ENCODE measurements around the gene WDR64. TPM values are rescaled to one million over a fixed set of nuclear protein-coding genes. Genes with fewer than 3 reads are reported as not detected.

Gene WDR64
- total RNA-seq, 2 experiments from 2014 or later, result 0.21 to 0.31 TPM

- ChIA-PET POLR2A (no interaction called here), CTCF (no interaction called here)
- Mint-ChIP-seq H3K9me3 (ENCODE audit: insufficient read depth) (no peaks in the 10 kb centered on the region), H3K27me3 (ENCODE audit: low read depth) (no peaks in the 10 kb centered on the region), H3K27ac (peak overlapping the region; percentile 51), H3K4me3 (no peak overlapping the region), H3K36me3 (ENCODE audit: low read depth) (peaks cover 8% of the 10 kb centered on the region), H3K4me1 (ENCODE audit: low read depth) (peaks cover 18% of the 10 kb centered on the region)
- ATAC-seq (no peak), DNase-seq (no peak)
Observed at GRCh38 chr1:241707442-241707841, 55.4 kb downstream of the WDR64 start.

GRCh38 chr1:241711326-241711725 is 59.2 kb downstream of the WDR64 start:
- no peak overlapping the region for H3K27ac Mint-ChIP-seq
- ATAC-seq, result no peak
- no peaks in the 10 kb centered on the region for H3K27me3 Mint-ChIP-seq (ENCODE audit: low read depth)
- no peak for DNase-seq
- no peak overlapping the region for H3K4me3 Mint-ChIP-seq
- peaks cover 12% of the 10 kb centered on the region for H3K4me1 Mint-ChIP-seq (ENCODE audit: low read depth)
- no peaks in the 10 kb centered on the region for H3K36me3 Mint-ChIP-seq (ENCODE audit: low read depth)
- ChIA-PET CTCF (no interaction called here), POLR2A (no interaction called here)
- no peaks in the 10 kb centered on the region for H3K9me3 Mint-ChIP-seq (ENCODE audit: insufficient read depth)

GRCh38 chr1:241713316-241713715 is 61.2 kb downstream of the WDR64 start:
- no peak overlapping the region for H3K27ac Mint-ChIP-seq
- H3K36me3 Mint-ChIP-seq (ENCODE audit: low read depth), result no peaks in the 10 kb centered on the region
- ChIA-PET POLR2A (no interaction called here), CTCF (no interaction called here)
- H3K4me3 Mint-ChIP-seq, result no peak overlapping the region
- peaks cover 7% of the 10 kb centered on the region for H3K4me1 Mint-ChIP-seq (ENCODE audit: low read depth)
- ATAC-seq (no peak), DNase-seq (no peak)
- no peaks in the 10 kb centered on the region for H3K9me3 Mint-ChIP-seq (ENCODE audit: insufficient read depth)
- no peaks in the 10 kb centered on the region for H3K27me3 Mint-ChIP-seq (ENCODE audit: low read depth)

- ChIA-PET POLR2A (no interaction called here), CTCF (no interaction called here)
- Mint-ChIP-seq H3K4me1 (ENCODE audit: low read depth) (peaks cover 7% of the 10 kb centered on the region), H3K9me3 (ENCODE audit: insufficient read depth) (no peaks in the 10 kb centered on the region), H3K4me3 (no peak overlapping the region), H3K27me3 (ENCODE audit: low read depth) (no peaks in the 10 kb centered on the region), H3K27ac (no peak overlapping the region), H3K36me3 (ENCODE audit: low read depth) (no peaks in the 10 kb centered on the region)
- no peak for ATAC-seq
- DNase-seq, result no peak
Observed at GRCh38 chr1:241714321-241715218, 62.5 kb downstream of the WDR64 start.

- no peaks in the 10 kb centered on the region for H3K9me3 Mint-ChIP-seq (ENCODE audit: insufficient read depth)
- POLR2A ChIA-PET, result no interaction called here
- CTCF ChIA-PET, result no interaction called here
Observed at GRCh38 chr1:241715435-241715834, 63.4 kb downstream of the WDR64 start.

GRCh38 chr1:241715956-241716355 is 63.9 kb downstream of the WDR64 start:
- no peaks in the 10 kb centered on the region for H3K27me3 Mint-ChIP-seq (ENCODE audit: low read depth)
- ATAC-seq, result no peak
- ChIA-PET CTCF (no interaction called here), POLR2A (no interaction called here)
- no peak overlapping the region for H3K27ac Mint-ChIP-seq
- H3K36me3 Mint-ChIP-seq (ENCODE audit: low read depth), result no peaks in the 10 kb centered on the region
- peaks cover 7% of the 10 kb centered on the region for H3K4me1 Mint-ChIP-seq (ENCODE audit: low read depth)
- H3K9me3 Mint-ChIP-seq (ENCODE audit: insufficient read depth), result no peaks in the 10 kb centered on the region
- no peak for DNase-seq
- no peak overlapping the region for H3K4me3 Mint-ChIP-seq

More at GRCh38 chr1:241715435-241715834, 63.4 kb downstream of the WDR64 start:
- no peak overlapping the region for H3K27ac Mint-ChIP-seq
- H3K27me3 Mint-ChIP-seq (ENCODE audit: low read depth), result no peaks in the 10 kb centered on the region
- DNase-seq, result no peak
- no peak for ATAC-seq
- H3K4me1 Mint-ChIP-seq (ENCODE audit: low read depth), result peaks cover 7% of the 10 kb centered on the region
- H3K36me3 Mint-ChIP-seq (ENCODE audit: low read depth), result no peaks in the 10 kb centered on the region
- no peak overlapping the region for H3K4me3 Mint-ChIP-seq

GRCh38 chr1:241716915-241717656 is 65.0 kb downstream of the WDR64 start:
- H3K27ac Mint-ChIP-seq, result no peak overlapping the region
- no peak overlapping the region for H3K4me3 Mint-ChIP-seq
- no peaks in the 10 kb centered on the region for H3K36me3 Mint-ChIP-seq (ENCODE audit: low read depth)
- CTCF ChIA-PET, result no interaction called here
- H3K27me3 Mint-ChIP-seq (ENCODE audit: low read depth), result no peaks in the 10 kb centered on the region
- POLR2A ChIA-PET, result no interaction called here
- DNase-seq (no peak), ATAC-seq (peak; percentile 63)
- no peaks in the 10 kb centered on the region for H3K9me3 Mint-ChIP-seq (ENCODE audit: insufficient read depth)
- peaks cover 7% of the 10 kb centered on the region for H3K4me1 Mint-ChIP-seq (ENCODE audit: low read depth)

GRCh38 chr1:241717975-241718374 is 65.9 kb downstream of the WDR64 start:
- H3K4me1 Mint-ChIP-seq (ENCODE audit: low read depth), result peaks cover 7% of the 10 kb centered on the region
- ATAC-seq, result no peak
- H3K9me3 Mint-ChIP-seq (ENCODE audit: insufficient read depth), result no peaks in the 10 kb centered on the region
- CTCF ChIA-PET, result no interaction called here
- POLR2A ChIA-PET, result no interaction called here
- no peak for DNase-seq
- no peak overlapping the region for H3K27ac Mint-ChIP-seq
- H3K4me3 Mint-ChIP-seq, result no peak overlapping the region
- H3K27me3 Mint-ChIP-seq (ENCODE audit: low read depth), result no peaks in the 10 kb centered on the region
- no peaks in the 10 kb centered on the region for H3K36me3 Mint-ChIP-seq (ENCODE audit: low read depth)

GRCh38 chr1:241721011-241721410 is 68.9 kb downstream of the WDR64 start:
- DNase-seq (no peak), ATAC-seq (no peak)
- H3K27ac Mint-ChIP-seq, result no peak overlapping the region
- H3K4me1 Mint-ChIP-seq (ENCODE audit: low read depth), result peaks cover 7% of the 10 kb centered on the region
- POLR2A ChIA-PET, result no interaction called here
- H3K36me3 Mint-ChIP-seq (ENCODE audit: low read depth), result no peaks in the 10 kb centered on the region
- H3K9me3 Mint-ChIP-seq (ENCODE audit: insufficient read depth), result no peaks in the 10 kb centered on the region
- no peaks in the 10 kb centered on the region for H3K27me3 Mint-ChIP-seq (ENCODE audit: low read depth)
- no peak overlapping the region for H3K4me3 Mint-ChIP-seq
- CTCF ChIA-PET, result no interaction called here

- CTCF ChIA-PET, result no interaction called here
- H3K4me3 Mint-ChIP-seq, result no peak overlapping the region
- H3K4me1 Mint-ChIP-seq (ENCODE audit: low read depth), result no peaks in the 10 kb centered on the region
- H3K27me3 Mint-ChIP-seq (ENCODE audit: low read depth), result no peaks in the 10 kb centered on the region
- POLR2A ChIA-PET, result no interaction called here
- DNase-seq (no peak), ATAC-seq (no peak)
- no peak overlapping the region for H3K27ac Mint-ChIP-seq
- H3K9me3 Mint-ChIP-seq (ENCODE audit: insufficient read depth), result no peaks in the 10 kb centered on the region
- H3K36me3 Mint-ChIP-seq (ENCODE audit: low read depth), result no peaks in the 10 kb centered on the region
Observed at GRCh38 chr1:241722947-241723346, 70.9 kb downstream of the WDR64 start.

- ATAC-seq (no peak), DNase-seq (no peak)
- Mint-ChIP-seq H3K27me3 (ENCODE audit: low read depth) (peaks cover 3% of the 10 kb centered on the region), H3K4me3 (no peak overlapping the region), H3K27ac (no peak overlapping the region), H3K9me3 (ENCODE audit: insufficient read depth) (no peaks in the 10 kb centered on the region), H3K36me3 (ENCODE audit: low read depth) (no peaks in the 10 kb centered on the region), H3K4me1 (ENCODE audit: low read depth) (no peaks in the 10 kb centered on the region)
- POLR2A ChIA-PET, result no interaction called here
- CTCF ChIA-PET, result no interaction called here
Observed at GRCh38 chr1:241724741-241725356, 72.8 kb downstream of the WDR64 start.

GRCh38 chr1:241730031-241730430 is 78.0 kb downstream of the WDR64 start:
- Mint-ChIP-seq H3K9me3 (ENCODE audit: insufficient read depth) (no peaks in the 10 kb centered on the region), H3K4me1 (ENCODE audit: low read depth) (no peaks in the 10 kb centered on the region)
- CTCF ChIA-PET, result no interaction called here

More at GRCh38 chr1:241730031-241730430, 78.0 kb downstream of the WDR64 start:
- Mint-ChIP-seq H3K4me3 (no peak overlapping the region), H3K36me3 (ENCODE audit: low read depth) (no peaks in the 10 kb centered on the region), H3K27me3 (ENCODE audit: low read depth) (peaks cover 7% of the 10 kb centered on the region), H3K27ac (no peak overlapping the region)
- POLR2A ChIA-PET, result no interaction called here
- ATAC-seq, result no peak
- no peak for DNase-seq

All from activated CD8-positive, alpha-beta T cell treated with anti-CD3 and anti-CD28 coated beads, Interleukin-2, amount 10 ng/mL, durations not matched to agents 7 days and 5 days (primary cell).